ENCODE data around the gene CCND2.

CCND2 gene

GRCh38 chr12:4257442-4257841, 16.1 kb upstream of the CCND2 start:
- Histone ChIP-seq H3K27me3 (replicated peaks; ENCODE audit: control insufficient read depth, insufficient read depth, low read length) (peaks cover 11% of the 10 kb centered on the region), H3K9me3 (ENCODE audit: control insufficient read depth, low read length) (peaks cover 24% of the 10 kb centered on the region), H3K4me1 (ENCODE audit: control insufficient read depth, insufficient read depth, low read length) (no peaks in the 10 kb centered on the region), H3K9ac (ENCODE audit: low read length) (no peak overlapping the region), H3K4me3 (ENCODE audit: low read length) (no peak overlapping the region), H3K36me3 (ENCODE audit: control insufficient read depth, insufficient read depth, low read length, severe bottlenecking) (no peaks in the 10 kb centered on the region)
- no peak for DNase-seq (ENCODE audit: low read depth)

GRCh38 chr12:4259099-4259498, 14.5 kb upstream of the CCND2 start:
- Histone ChIP-seq H3K27me3 (replicated peaks; ENCODE audit: control insufficient read depth, insufficient read depth, low read length) (peaks cover 26% of the 10 kb centered on the region), H3K4me3 (ENCODE audit: low read length) (no peak overlapping the region)

GRCh38 chr12:4261655-4262054, 11.9 kb upstream of the CCND2 start:
- no peak overlapping the region for H3K9ac ChIP-seq (ENCODE audit: low read length)
- no peaks in the 10 kb centered on the region for H3K36me3 ChIP-seq (ENCODE audit: control insufficient read depth, insufficient read depth, low read length, severe bottlenecking)
- peaks cover 51% of the 10 kb centered on the region for H3K27me3 ChIP-seq (replicated peaks; ENCODE audit: control insufficient read depth, insufficient read depth, low read length)
- H3K4me1 ChIP-seq (ENCODE audit: control insufficient read depth, insufficient read depth, low read length): no peaks in the 10 kb centered on the region
- H3K9me3 ChIP-seq (ENCODE audit: control insufficient read depth, low read length): peaks cover 24% of the 10 kb centered on the region
- no peak for DNase-seq (ENCODE audit: low read depth)
- no peak overlapping the region for H3K4me3 ChIP-seq (ENCODE audit: low read length)

More at GRCh38 chr12:4259099-4259498, 14.5 kb upstream of the CCND2 start:
- Histone ChIP-seq H3K36me3 (ENCODE audit: control insufficient read depth, insufficient read depth, low read length, severe bottlenecking) (no peaks in the 10 kb centered on the region), H3K9ac (ENCODE audit: low read length) (no peak overlapping the region), H3K9me3 (ENCODE audit: control insufficient read depth, low read length) (peaks cover 24% of the 10 kb centered on the region), H3K4me1 (ENCODE audit: control insufficient read depth, insufficient read depth, low read length) (no peaks in the 10 kb centered on the region)
- DNase-seq (ENCODE audit: low read depth): no peak

GRCh38 chr12:4265280-4265679, 8.3 kb upstream of the CCND2 start:
- Histone ChIP-seq H3K27me3 (replicated peaks; ENCODE audit: control insufficient read depth, insufficient read depth, low read length) (peaks cover 60% of the 10 kb centered on the region), H3K36me3 (ENCODE audit: control insufficient read depth, insufficient read depth, low read length, severe bottlenecking) (no peaks in the 10 kb centered on the region), H3K9me3 (ENCODE audit: control insufficient read depth, low read length) (peaks cover 3% of the 10 kb centered on the region), H3K4me1 (ENCODE audit: control insufficient read depth, insufficient read depth, low read length) (peaks cover 12% of the 10 kb centered on the region), H3K9ac (ENCODE audit: low read length) (no peak overlapping the region), H3K4me3 (ENCODE audit: low read length) (no peak overlapping the region)
- DNase-seq (ENCODE audit: low read depth): no peak

- Histone ChIP-seq H3K4me3 (ENCODE audit: low read length) (no peak overlapping the region), H3K4me1 (ENCODE audit: control insufficient read depth, insufficient read depth, low read length) (peaks cover 18% of the 10 kb centered on the region), H3K9ac (ENCODE audit: low read length) (no peak overlapping the region), H3K9me3 (ENCODE audit: control insufficient read depth, low read length) (no peaks in the 10 kb centered on the region), H3K27me3 (replicated peaks; ENCODE audit: control insufficient read depth, insufficient read depth, low read length) (peaks cover 59% of the 10 kb centered on the region), H3K36me3 (ENCODE audit: control insufficient read depth, insufficient read depth, low read length, severe bottlenecking) (no peaks in the 10 kb centered on the region)
- no peak for DNase-seq (ENCODE audit: low read depth)
Measured at GRCh38 chr12:4266990-4267389, 6.6 kb upstream of the CCND2 start.

- H3K4me3 ChIP-seq (ENCODE audit: low read length): no peak overlapping the region
- H3K9me3 ChIP-seq (ENCODE audit: control insufficient read depth, low read length): no peaks in the 10 kb centered on the region
- no peak overlapping the region for H3K9ac ChIP-seq (ENCODE audit: low read length)
- DNase-seq (ENCODE audit: low read depth): peak; percentile 3
- peaks cover 53% of the 10 kb centered on the region for H3K27me3 ChIP-seq (replicated peaks; ENCODE audit: control insufficient read depth, insufficient read depth, low read length)
- peaks cover 25% of the 10 kb centered on the region for H3K4me1 ChIP-seq (ENCODE audit: control insufficient read depth, insufficient read depth, low read length)
- H3K36me3 ChIP-seq (ENCODE audit: control insufficient read depth, insufficient read depth, low read length, severe bottlenecking): no peaks in the 10 kb centered on the region
Measured at GRCh38 chr12:4267704-4268328, 5.7 kb upstream of the CCND2 start.

GRCh38 chr12:4268329-4269181, 5.0 kb upstream of the CCND2 start:
- Histone ChIP-seq H3K9me3 (ENCODE audit: control insufficient read depth, low read length) (no peaks in the 10 kb centered on the region), H3K4me3 (ENCODE audit: low read length) (peak overlapping the region; percentile 82), H3K9ac (ENCODE audit: low read length) (peak overlapping the region; percentile 70), H3K4me1 (ENCODE audit: control insufficient read depth, insufficient read depth, low read length) (peaks cover 30% of the 10 kb centered on the region), H3K36me3 (ENCODE audit: control insufficient read depth, insufficient read depth, low read length, severe bottlenecking) (no peaks in the 10 kb centered on the region), H3K27me3 (replicated peaks; ENCODE audit: control insufficient read depth, insufficient read depth, low read length) (peaks cover 46% of the 10 kb centered on the region)
- peak; percentile 11 for DNase-seq (ENCODE audit: low read depth)

- peaks cover 30% of the 10 kb centered on the region for H3K4me1 ChIP-seq (ENCODE audit: control insufficient read depth, insufficient read depth, low read length)
- peak overlapping the region; percentile 82 for H3K4me3 ChIP-seq (ENCODE audit: low read length)
- H3K9ac ChIP-seq (ENCODE audit: low read length): peak overlapping the region; percentile 63
- peak; percentile 48 for DNase-seq (ENCODE audit: low read depth)
- H3K36me3 ChIP-seq (ENCODE audit: control insufficient read depth, insufficient read depth, low read length, severe bottlenecking): no peaks in the 10 kb centered on the region
- H3K9me3 ChIP-seq (ENCODE audit: control insufficient read depth, low read length): no peaks in the 10 kb centered on the region
- H3K27me3 ChIP-seq (replicated peaks; ENCODE audit: control insufficient read depth, insufficient read depth, low read length): peaks cover 37% of the 10 kb centered on the region
Measured at GRCh38 chr12:4269279-4269991, 4.1 kb upstream of the CCND2 start.

- H3K4me1 ChIP-seq (ENCODE audit: control insufficient read depth, insufficient read depth, low read length): peaks cover 30% of the 10 kb centered on the region
- H3K9ac ChIP-seq (ENCODE audit: low read length): peak overlapping the region; percentile 76
- no peaks in the 10 kb centered on the region for H3K36me3 ChIP-seq (ENCODE audit: control insufficient read depth, insufficient read depth, low read length, severe bottlenecking)
- peaks cover 29% of the 10 kb centered on the region for H3K27me3 ChIP-seq (replicated peaks; ENCODE audit: control insufficient read depth, insufficient read depth, low read length)
- no peaks in the 10 kb centered on the region for H3K9me3 ChIP-seq (ENCODE audit: control insufficient read depth, low read length)
- H3K4me3 ChIP-seq (ENCODE audit: low read length): peak overlapping the region; percentile 82
- no peak for DNase-seq (ENCODE audit: low read depth)
Measured at GRCh38 chr12:4270016-4270830, 3.3 kb upstream of the CCND2 start.

GRCh38 chr12:4270831-4271716, 2.5 kb upstream of the CCND2 start:
- Histone ChIP-seq H3K4me1 (ENCODE audit: control insufficient read depth, insufficient read depth, low read length) (peaks cover 33% of the 10 kb centered on the region), H3K9me3 (ENCODE audit: control insufficient read depth, low read length) (no peaks in the 10 kb centered on the region), H3K27me3 (replicated peaks; ENCODE audit: control insufficient read depth, insufficient read depth, low read length) (peaks cover 21% of the 10 kb centered on the region), H3K36me3 (ENCODE audit: control insufficient read depth, insufficient read depth, low read length, severe bottlenecking) (peaks cover 1% of the 10 kb centered on the region), H3K9ac (ENCODE audit: low read length) (peak overlapping the region; percentile 76), H3K4me3 (ENCODE audit: low read length) (peak overlapping the region; percentile 78)
- peak; percentile 10 for DNase-seq (ENCODE audit: low read depth)
